ENCODE measurements around the gene SORCS2. TPM values are rescaled to one million over a fixed set of nuclear protein-coding genes. Genes with fewer than 3 reads are reported as not detected.

SORCS2 gene
- total RNA-seq, 1 donor: 0.27 TPM

DNA sequence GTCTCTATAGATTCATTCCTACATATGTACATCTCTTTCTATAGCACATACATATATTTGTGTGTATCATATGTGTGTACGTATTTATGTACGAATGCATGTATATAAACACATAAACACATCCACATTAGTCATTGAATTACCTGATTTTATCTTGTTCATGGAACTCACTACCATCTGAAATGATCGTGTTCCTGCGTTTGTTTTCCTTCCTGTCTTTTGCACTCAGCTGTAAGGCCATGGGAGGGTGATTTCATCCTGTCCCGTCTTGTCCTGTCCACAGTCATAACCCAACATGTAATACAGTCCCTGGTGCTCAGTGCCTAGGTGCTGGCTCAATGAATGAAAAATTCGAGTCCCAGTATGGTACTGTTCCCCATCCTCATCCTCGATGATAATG, 434.2 kb downstream of the SORCS2 start:
- H3K4me3 ChIP-seq (ENCODE audit: low read depth, low read length): no peak overlapping the region
- no peak for DNase-seq (ENCODE audit: low read depth)
- TF ChIP-seq, protein P1, sequence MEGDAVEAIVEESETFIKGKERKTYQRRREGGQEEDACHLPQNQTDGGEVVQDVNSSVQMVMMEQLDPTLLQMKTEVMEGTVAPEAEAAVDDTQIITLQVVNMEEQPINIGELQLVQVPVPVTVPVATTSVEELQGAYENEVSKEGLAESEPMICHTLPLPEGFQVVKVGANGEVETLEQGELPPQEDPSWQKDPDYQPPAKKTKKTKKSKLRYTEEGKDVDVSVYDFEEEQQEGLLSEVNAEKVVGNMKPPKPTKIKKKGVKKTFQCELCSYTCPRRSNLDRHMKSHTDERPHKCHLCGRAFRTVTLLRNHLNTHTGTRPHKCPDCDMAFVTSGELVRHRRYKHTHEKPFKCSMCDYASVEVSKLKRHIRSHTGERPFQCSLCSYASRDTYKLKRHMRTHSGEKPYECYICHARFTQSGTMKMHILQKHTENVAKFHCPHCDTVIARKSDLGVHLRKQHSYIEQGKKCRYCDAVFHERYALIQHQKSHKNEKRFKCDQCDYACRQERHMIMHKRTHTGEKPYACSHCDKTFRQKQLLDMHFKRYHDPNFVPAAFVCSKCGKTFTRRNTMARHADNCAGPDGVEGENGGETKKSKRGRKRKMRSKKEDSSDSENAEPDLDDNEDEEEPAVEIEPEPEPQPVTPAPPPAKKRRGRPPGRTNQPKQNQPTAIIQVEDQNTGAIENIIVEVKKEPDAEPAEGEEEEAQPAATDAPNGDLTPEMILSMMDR (IDR thresholded peaks at IDR 0.05; ENCODE audit: insufficient read depth, low read length): no peak

DNA sequence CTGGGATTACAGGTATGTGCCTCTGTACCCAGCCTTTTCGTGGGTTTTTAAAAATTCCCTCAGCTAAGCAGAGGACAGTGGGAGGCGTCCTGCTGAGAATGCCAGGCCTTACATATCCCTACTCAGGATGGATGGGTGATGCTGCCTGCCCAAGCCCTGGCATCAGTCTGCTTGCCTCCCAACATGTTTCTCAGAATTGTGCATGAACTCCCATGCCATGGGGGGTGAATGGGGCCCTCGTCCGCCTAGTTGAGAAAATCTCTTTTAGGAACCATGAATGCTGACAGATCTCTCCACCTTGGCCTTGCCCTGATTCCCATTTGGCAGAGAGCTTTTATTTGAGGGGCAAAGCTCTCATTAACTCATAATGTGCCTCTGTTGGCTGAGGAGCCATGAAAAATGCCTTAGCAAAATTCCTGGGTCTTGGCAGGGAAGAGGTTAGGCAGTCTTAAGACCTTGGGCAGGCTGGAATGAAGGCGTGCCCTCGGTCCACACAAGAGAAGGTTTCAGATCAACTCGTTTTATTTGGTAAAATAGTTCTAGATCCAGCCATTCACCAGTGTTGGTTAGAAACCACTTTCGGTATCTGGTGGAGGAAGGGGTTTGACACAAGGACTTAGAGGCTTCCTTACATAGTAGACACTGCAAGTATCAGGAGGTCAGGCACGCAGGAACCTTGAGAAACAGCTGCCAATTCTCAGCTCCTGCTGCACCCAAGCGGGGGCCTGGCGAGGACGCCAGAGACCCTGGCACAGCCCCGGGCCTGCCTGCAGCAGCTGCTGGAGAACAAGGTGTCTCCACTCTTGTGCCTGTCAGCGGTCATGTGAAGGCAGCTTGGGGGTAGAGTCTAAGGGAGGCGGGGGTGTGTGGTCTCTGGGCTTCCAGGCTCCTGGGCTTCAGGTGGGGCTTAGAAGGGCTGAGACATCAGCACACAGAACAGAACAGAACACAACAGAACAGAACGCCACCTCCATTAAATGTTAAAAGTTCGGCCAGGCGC, 435.2 kb downstream of the SORCS2 start:
- TF ChIP-seq, protein P1 (IDR thresholded peaks at IDR 0.05; ENCODE audit: insufficient read depth, low read length): no peak
- no peak overlapping the region for H3K4me3 ChIP-seq (ENCODE audit: low read depth, low read length)

DNA sequence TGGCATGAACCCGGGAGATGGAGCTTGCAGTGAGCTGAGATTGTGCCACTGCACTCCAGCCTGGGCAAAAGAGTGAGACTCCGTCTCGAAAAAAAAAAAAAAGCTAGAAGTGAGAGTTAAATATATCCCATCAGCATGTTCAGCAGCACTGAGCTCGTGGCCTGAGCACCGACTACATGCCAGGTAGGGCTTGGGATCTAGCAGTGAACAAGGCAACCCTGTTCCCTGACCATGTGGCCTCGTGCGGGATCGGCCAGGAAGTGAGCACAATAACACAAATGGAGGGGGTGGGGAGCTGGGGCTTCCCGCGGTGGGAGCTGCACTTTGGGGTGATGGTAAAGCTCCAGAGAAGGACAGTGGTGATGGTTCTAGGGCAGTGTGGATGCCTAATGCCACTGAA, 436.1 kb downstream of the SORCS2 start:
- no peak overlapping the region for H3K4me3 ChIP-seq (ENCODE audit: low read depth, low read length)
- no peak for DNase-seq (ENCODE audit: low read depth)
- TF ChIP-seq, protein P1 (IDR thresholded peaks at IDR 0.05; ENCODE audit: insufficient read depth, low read length): no peak

More for the DNA sequence above, 435.2 kb downstream of the SORCS2 start:
- DNase-seq (ENCODE audit: low read depth): no peak

DNA sequence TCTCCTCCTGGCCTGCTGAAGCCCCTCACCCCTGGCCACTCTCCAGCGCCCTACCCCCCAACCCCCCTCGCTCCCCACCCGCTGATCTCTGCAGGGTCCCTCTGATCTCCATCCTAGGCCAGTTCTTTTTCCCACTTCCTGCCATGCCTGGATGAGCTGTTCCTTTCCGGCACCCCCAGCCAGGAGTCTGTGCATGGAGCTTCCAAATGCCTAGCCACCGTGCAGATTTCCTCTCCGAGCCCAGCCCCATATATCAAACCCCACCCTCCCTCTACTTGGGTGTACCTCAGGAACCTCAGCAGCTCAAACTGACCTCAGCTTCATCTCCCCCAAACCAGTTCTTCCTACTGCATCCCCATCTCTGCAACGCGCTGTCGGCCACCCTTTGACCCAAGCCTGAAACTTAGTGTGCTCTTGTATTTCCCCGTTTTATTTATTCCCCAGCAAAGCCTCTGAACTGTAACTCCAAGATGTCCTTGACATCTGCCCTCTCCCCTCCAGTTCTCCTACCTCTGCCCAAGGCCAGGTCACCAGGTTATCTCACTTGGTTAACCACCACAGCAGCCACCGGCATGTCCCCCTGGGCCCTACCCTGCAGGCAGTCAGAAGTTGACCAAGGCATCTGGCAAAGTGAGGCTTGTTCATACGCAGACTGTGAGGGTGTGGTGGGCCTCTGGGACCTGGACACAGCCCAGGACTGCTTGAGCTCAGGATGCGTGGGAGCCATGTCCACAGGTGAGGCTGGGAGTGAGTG, 437.3 kb downstream of the SORCS2 start:
- TF ChIP-seq, protein P1 (IDR thresholded peaks at IDR 0.05; ENCODE audit: insufficient read depth, low read length): no peak
- H3K4me3 ChIP-seq (ENCODE audit: low read depth, low read length): no peak overlapping the region
- no peak for DNase-seq (ENCODE audit: low read depth)

DNA sequence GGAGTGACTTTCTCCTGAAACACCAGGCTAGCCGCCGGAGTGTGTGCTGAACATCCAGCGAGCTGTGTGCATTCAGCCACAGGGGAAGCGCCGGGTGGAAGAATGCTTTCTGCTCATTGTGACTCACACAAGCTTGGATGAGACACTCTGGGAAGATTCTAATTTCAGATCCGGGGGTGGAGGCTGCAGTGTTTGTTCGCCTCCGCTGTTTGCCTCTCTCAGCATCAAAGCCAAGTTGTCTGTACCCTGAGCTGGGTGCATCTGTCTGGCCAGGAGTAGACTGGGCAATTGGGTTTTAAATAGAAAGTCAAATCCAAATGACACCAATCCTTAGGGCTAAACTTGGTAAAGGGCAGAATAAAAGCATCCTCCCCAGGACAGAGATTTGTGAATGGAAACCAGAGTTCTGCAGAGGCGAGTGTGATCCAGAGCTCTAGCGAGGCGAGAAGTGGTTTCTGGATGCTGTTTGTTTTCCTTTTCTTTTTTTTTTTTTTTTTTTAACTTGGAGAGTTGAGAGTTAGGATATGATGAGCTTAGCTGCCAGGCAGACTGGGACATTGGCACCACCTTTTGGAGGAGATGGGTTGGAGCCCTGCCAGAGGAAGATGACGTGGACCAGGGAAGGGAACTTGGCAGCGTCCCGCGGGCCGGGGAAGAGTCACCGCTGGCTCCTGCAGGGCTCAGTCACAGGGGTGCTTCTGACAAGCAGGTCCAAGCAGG, 438.4 kb downstream of the SORCS2 start:
- TF ChIP-seq, protein P1 (IDR thresholded peaks at IDR 0.05; ENCODE audit: insufficient read depth, low read length): no peak
- DNase-seq (ENCODE audit: low read depth): peak; percentile 72
- peak overlapping the region; percentile 14 for H3K4me3 ChIP-seq (ENCODE audit: low read depth, low read length)

DNA sequence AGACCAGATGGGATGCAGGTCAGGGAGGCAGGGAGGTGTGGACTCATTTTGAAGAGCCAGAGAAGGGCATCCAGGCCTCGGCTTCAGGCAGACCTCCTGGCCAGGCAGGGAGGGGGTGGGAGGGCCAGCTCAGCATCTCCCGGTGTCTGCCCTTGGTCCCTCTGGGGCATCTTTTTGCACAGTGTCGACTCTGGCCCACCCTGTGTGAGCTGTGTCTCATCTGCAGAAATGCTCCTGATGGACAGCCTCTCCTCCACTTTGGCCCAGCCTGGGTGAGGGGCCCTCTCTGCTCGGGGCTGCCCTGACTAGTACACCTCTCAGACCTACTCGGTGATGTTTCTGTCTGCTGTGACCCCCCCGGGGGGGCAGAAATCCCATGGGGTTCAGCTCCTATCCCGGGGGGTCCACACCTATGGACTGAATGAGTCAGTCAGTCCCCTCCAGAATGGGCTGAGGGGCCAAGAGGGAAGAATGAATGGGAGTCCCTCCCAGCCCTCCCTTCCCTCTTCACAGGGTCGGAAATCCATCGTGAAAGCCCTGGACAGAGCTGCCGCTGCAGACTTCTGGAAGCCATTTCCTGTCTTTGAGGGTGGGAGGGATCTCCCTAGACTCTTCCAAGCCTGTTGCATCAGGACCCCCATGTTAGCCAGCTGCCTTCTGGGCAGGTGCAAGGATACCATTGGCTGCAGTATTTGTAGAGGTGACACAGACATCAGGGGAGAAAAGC, 439.1 kb downstream of the SORCS2 start:
- DNase-seq (ENCODE audit: low read depth): no peak
- TF ChIP-seq, protein P1 (IDR thresholded peaks at IDR 0.05; ENCODE audit: insufficient read depth, low read length): no peak
- H3K4me3 ChIP-seq (ENCODE audit: low read depth, low read length): no peak overlapping the region
